GM12878 (cell line): ENCODE results near the gene ATG13. TPM values are rescaled to one million over a fixed set of nuclear protein-coding genes. Genes with fewer than 3 reads are reported as not detected.

Experiments
- BRCA1 ChIP-seq: IDR thresholded peaks from 2 replicates; pipeline ENCODE4 v1.6.1; 2011; ENCODE audit warnings: low read depth, low read length, improper control_type of control experiment
- CEBPZ ChIP-seq: fragments of 150-350 bp; IDR thresholded peaks from 2 replicates; pipeline ENCODE4 v1.6.1; 2016; ENCODE audit warnings: low read depth, low read length
- CHD1 ChIP-seq: IDR thresholded peaks from 2 replicates; pipeline ENCODE4 v1.6.1; 2012; ENCODE audit warnings: low read depth, low read length, improper control_type of control experiment
- CREB1 ChIP-seq: IDR thresholded peaks from 2 replicates; pipeline ENCODE4 v1.6.1; 2012; ENCODE audit warnings: low read depth, mild to moderate bottlenecking, inconsistent platforms
- DPF2 ChIP-seq: fragments of 450-650 bp; IDR thresholded peaks from 2 replicates; pipeline ENCODE4 v1.6.1; 2017; ENCODE audit warnings: mild to moderate bottlenecking
- IKZF1 ChIP-seq: fragments of 450-650 bp; conservative IDR thresholded peaks from 2 replicates; pipeline ENCODE4 v1.6.1; 2017; ENCODE audit warnings: antibody characterized with exemption, mild to moderate bottlenecking
- KLF5 ChIP-seq: fragments of 450-650 bp; IDR thresholded peaks from 2 replicates; pipeline ENCODE4 v1.6.1; 2014; ENCODE audit warnings: mild to moderate bottlenecking; ENCODE audit not compliant: partially characterized antibody
- MXI1 ChIP-seq: fragments of 150-350 bp; IDR thresholded peaks from 2 replicates; pipeline ENCODE4 v1.6.1; 2011; ENCODE audit warnings: low read depth, mild to moderate bottlenecking, inconsistent platforms, low read length, improper control_type of control experiment
- NR2C2 ChIP-seq: IDR thresholded peaks from 2 replicates; pipeline ENCODE4 v1.6.1; 2011; ENCODE audit warnings: borderline replicate concordance, low read depth; ENCODE audit not compliant: control insufficient read depth, insufficient read length
- NRF1 ChIP-seq: conservative IDR thresholded peaks from 2 replicates; pipeline ENCODE4 v1.6.1; 2011; ENCODE audit warnings: mild to moderate bottlenecking, low read depth, low read length, improper control_type of control experiment
- PML ChIP-seq: IDR thresholded peaks from 2 replicates; pipeline ENCODE4 v1.6.1; 2012; ENCODE audit warnings: low read length, inconsistent platforms
- PRDM15 ChIP-seq: fragments of 450-650 bp; formaldehyde crosslinking; IDR thresholded peaks from 2 replicates; pipeline ENCODE4 v1.4.0; 2020; ENCODE audit warnings: mild to moderate bottlenecking, moderate library complexity
- RB1 ChIP-seq: fragments of 450-650 bp; formaldehyde crosslinking; IDR thresholded peaks from 2 replicates; pipeline ENCODE4 v1.6.1; 2017; ENCODE audit warnings: mild to moderate bottlenecking, borderline replicate concordance
- RELA ChIP-seq: fragments of 450-650 bp; IDR thresholded peaks from 2 replicates; pipeline ENCODE4 v1.8.0; 2014; ENCODE audit warnings: borderline replicate concordance; ENCODE audit not compliant: partially characterized antibody
- RFX5 ChIP-seq: IDR thresholded peaks from 2 replicates; pipeline ENCODE4 v1.6.1; 2011; ENCODE audit warnings: low read depth, low read length, improper control_type of control experiment
- RUNX3 ChIP-seq: IDR thresholded peaks from 2 replicates; pipeline ENCODE4 v1.6.1; 2012; ENCODE audit warnings: low read length, inconsistent platforms
- SIN3A ChIP-seq: IDR thresholded peaks from 2 replicates; pipeline ENCODE4 v1.6.1; 2012; ENCODE audit warnings: low read depth, low read length, improper control_type of control experiment
- SMAD5 ChIP-seq: IDR thresholded peaks from 2 replicates; pipeline ENCODE4 v1.6.1; 2016; ENCODE audit warnings: antibody characterized with exemption, low read depth
- SUZ12 ChIP-seq: fragments of 200-600 bp; sonication (generic); IDR thresholded peaks from one replicate; pipeline ENCODE4 v1.6.1; 2018; ENCODE audit warnings: antibody characterized with exemption, mild to moderate bottlenecking; ENCODE audit not compliant: unreplicated experiment
- ZNF622 ChIP-seq: fragments of 450-650 bp; IDR thresholded peaks from 2 replicates; pipeline ENCODE4 v1.6.1; 2017; ENCODE audit warnings: mild to moderate bottlenecking, inconsistent platforms
- polyA plus RNA-seq, 11 experiments: library from polyadenylated mRNA; depleted of rRNA in 4 of 11; unstranded in 6 of 11; stranded (reverse) in 5 of 11; fragments of >200 nt; fragmentation: Nextera tagmentation in 4 of 11; fragmentation: Illumina TruSeq in 1 of 11; extraction: Ambion mirVana in 4 of 11; extraction: Trizol in 1 of 11; gene quantifications; 1 replicate in 1 of 11; 2 replicates in 10 of 11; pipeline versions ENCODE4 v1.2.1 to v1.2.3, GENCODE V29; 2011 to 2016; ENCODE audit warnings: inconsistent platforms in 2 of 11, missing spikeins in 2 of 11, low read depth in 1 of 11
- total RNA-seq, 4 experiments: library from RNA; depleted of rRNA in 3 of 4; stranded (reverse); fragments of >200 nt in 3 of 4; fragmentation: Illumina TruSeq in 1 of 4; extraction: Trizol in 1 of 4; gene quantifications; 2 replicates each; pipeline versions ENCODE4 v1.2.1 to v1.2.3, GENCODE V29; 2013 to 2021
- TF ChIP-seq, protein P1 (sequence below): fragments of 450-650 bp; formaldehyde crosslinking; IDR thresholded peaks from 2 replicates; pipeline ENCODE4 v1.5.0; 2022; ENCODE audit warnings: mild to moderate bottlenecking, missing genetic modification characterization

The ATG13 gene
- total and polyA plus RNA-seq, 10 of the 15 experiments (the other 5 are each of a cell fraction or from before 2014, with no cell fraction given): 10.9 to 61.6 (median 50.9) TPM

DNA sequence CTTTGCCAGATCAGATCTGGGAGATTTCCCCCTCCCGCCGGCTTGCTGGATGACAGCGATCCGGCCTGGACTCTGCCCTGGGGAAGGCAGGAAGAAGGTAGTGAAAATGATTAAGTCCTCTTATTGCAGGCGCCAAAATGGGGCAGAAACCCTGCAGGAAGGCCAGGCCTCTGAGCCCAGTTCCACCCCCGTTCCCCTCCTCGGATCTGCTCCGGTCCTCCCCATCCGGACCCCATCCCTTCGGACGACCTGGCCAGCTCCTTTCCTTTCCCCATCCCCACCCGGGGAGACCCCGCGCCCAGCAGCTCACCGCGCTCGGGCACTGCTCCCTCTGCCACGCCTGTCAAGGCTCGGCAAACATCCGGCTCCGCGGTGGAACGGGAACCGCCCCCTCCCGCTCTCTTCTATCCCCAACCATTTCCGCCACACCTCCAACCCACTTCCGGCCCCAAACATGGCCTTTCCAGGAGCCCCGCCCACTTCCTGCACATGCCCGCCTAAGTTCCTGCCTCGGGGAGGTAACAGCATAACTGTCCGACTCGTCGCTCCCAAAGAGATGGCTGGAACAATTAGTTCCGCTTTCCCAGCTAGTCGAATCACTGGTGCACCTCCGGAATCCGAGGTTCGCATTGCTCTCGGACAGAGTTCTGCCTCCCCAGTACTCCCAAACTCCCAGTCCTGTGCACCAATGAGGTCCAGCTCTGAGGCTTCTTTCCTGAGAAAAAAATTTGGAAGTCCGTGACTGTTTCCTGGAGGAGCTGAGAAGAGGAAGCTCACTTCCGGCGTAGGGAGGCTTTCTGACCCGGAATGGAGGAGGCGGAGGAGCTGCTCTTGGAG lies 83.1 kb downstream of the ATG13 start, which contains the start of the genes ARHGAP1 and ZNF408 (continued):
- no peak for TF ChIP-seq DPF2
- TF ChIP-seq NRF1: no peak
- no peak for TF ChIP-seq NR2C2
- peak; percentile 92; the same call in 1 of the 2 replicates for TF ChIP-seq RB1
- peak; percentile 67 for TF ChIP-seq CREB1
- TF ChIP-seq ZNF622: no peak
- TF ChIP-seq IKZF1: peak; percentile 99
- TF ChIP-seq PML: peak; percentile 89
- TF ChIP-seq CEBPZ: no peak
- TF ChIP-seq SUZ12: no peak
- TF ChIP-seq KLF5: peak; percentile 93
- TF ChIP-seq, protein P1, sequence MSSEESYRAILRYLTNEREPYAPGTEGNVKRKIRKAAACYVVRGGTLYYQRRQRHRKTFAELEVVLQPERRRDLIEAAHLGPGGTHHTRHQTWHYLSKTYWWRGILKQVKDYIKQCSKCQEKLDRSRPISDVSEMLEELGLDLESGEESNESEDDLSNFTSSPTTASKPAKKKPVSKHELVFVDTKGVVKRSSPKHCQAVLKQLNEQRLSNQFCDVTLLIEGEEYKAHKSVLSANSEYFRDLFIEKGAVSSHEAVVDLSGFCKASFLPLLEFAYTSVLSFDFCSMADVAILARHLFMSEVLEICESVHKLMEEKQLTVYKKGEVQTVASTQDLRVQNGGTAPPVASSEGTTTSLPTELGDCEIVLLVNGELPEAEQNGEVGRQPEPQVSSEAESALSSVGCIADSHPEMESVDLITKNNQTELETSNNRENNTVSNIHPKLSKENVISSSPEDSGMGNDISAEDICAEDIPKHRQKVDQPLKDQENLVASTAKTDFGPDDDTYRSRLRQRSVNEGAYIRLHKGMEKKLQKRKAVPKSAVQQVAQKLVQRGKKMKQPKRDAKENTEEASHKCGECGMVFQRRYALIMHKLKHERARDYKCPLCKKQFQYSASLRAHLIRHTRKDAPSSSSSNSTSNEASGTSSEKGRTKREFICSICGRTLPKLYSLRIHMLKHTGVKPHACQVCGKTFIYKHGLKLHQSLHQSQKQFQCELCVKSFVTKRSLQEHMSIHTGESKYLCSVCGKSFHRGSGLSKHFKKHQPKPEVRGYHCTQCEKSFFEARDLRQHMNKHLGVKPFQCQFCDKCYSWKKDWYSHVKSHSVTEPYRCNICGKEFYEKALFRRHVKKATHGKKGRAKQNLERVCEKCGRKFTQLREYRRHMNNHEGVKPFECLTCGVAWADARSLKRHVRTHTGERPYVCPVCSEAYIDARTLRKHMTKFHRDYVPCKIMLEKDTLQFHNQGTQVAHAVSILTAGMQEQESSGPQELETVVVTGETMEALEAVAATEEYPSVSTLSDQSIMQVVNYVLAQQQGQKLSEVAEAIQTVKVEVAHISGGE (CRISPR knock-in tag): peak; percentile 97
- peak; percentile 72 for TF ChIP-seq RELA
- peak; percentile 51; the same call in 1 of the 2 replicates for TF ChIP-seq SMAD5
- TF ChIP-seq RFX5: no peak
- TF ChIP-seq CHD1: no peak
- peak; percentile 86 for TF ChIP-seq MXI1
- TF ChIP-seq RUNX3: peak; percentile 70
- TF ChIP-seq SIN3A: peak; percentile 43; the same call in 1 of the 2 replicates
- TF ChIP-seq BRCA1: no peak
- no peak for TF ChIP-seq PRDM15 (CRISPR knock-in tag)
